Measurements from ENCODE around the gene RCN2. TPM values are rescaled to one million over a fixed set of nuclear protein-coding genes. Genes with fewer than 3 reads are reported as not detected.
A peak's percentile ranks its signal among the peaks of the same experiment; 100 is the strongest.
"Not testable (repeated sequence)": the region's sequence is repeated elsewhere in the genome, so short reads cannot be mapped to it uniquely, and the experiment has no call there.

RCN2 gene
- 78.2 and 93.4 TPM in 2 replicates for total RNA-seq (2022)
- percentile 83 among the genes with signal in this experiment for Bru-seq, nascent RNA
- percentile 88 among the genes with signal in this experiment for BruChase-seq, experiment 1, labeled RNA remaining after a 6-hour chase
- BruChase-seq, experiment 2, labeled RNA remaining after a 2-hour chase = percentile 82 among the genes with signal in this experiment
- long read RNA-seq, full-length matches to known transcripts = 226 of 238 reads
- long read RNA-seq, partial matches to known transcripts = 6 of 238 reads
- long read RNA-seq, other reads (novel, unspliced or antisense) = 6 of 238 reads

GRCh38 chr15:76931397-76932134, at the start of gene RCN2:
Gene RCN2 (plus strand): TSS chr15:76931749. CDS start chr15:76931842, 93 bp downstream.
- Mint-ChIP-seq H3K27me3 (ENCODE audit: unreplicated experiment) (no peaks in the 10 kb centered on the region), H3K4me3 (ENCODE audit: low read depth, unreplicated experiment) (peak within 1 kb of the TSS; percentile 85), H3K36me3 (ENCODE audit: insufficient read depth, unreplicated experiment) (peaks cover 28% of the 10 kb centered on the region), H3K9me3 (ENCODE audit: low read depth, unreplicated experiment) (no peaks in the 10 kb centered on the region), H3K4me1 (ENCODE audit: low read depth, unreplicated experiment) (peaks cover 12% of the 10 kb centered on the region), H3K27ac (ENCODE audit: unreplicated experiment) (peak within 1 kb of the TSS; percentile 68)
- no peak for TF ChIP-seq CTCF (IDR thresholded peaks at IDR 0.05; ENCODE audit: unreplicated experiment)
- intact Hi-C loops (cut with micrococcal nuclease; ENCODE audit: unreplicated experiment) = no loop called here
- CTCF ChIA-PET = interaction anchor here (1.2 kb wide), 2 partner anchors 10 to 27 kb away, joined by 3 read pairs; no protein-coding TSS in a partner anchor
- BruUV-seq (replicated peaks) = no TSS peak
- DNase-seq = peak; percentile 98

- no peak overlapping the region for H3K27ac Mint-ChIP-seq (ENCODE audit: unreplicated experiment)
Measured at GRCh38 chr15:76885212-76885611, 46.3 kb upstream of the RCN2 start.

GRCh38 chr15:76887280-76888141, 44.0 kb upstream of the RCN2 start:
- H3K9me3 Mint-ChIP-seq (ENCODE audit: low read depth, unreplicated experiment); H3K4me1 Mint-ChIP-seq (ENCODE audit: low read depth, unreplicated experiment); DNase-seq; BruUV-seq (replicated peaks); H3K27ac Mint-ChIP-seq (ENCODE audit: unreplicated experiment); CTCF ChIA-PET; H3K27me3 Mint-ChIP-seq (ENCODE audit: unreplicated experiment); H3K36me3 Mint-ChIP-seq (ENCODE audit: insufficient read depth, unreplicated experiment); H3K4me3 Mint-ChIP-seq (ENCODE audit: low read depth, unreplicated experiment); intact Hi-C loops (cut with micrococcal nuclease; ENCODE audit: unreplicated experiment): not testable (repeated sequence)

More at GRCh38 chr15:76885212-76885611, 46.3 kb upstream of the RCN2 start:
- no TSS peak for BruUV-seq (replicated peaks)
- no peak for DNase-seq
- TF ChIP-seq CTCF (IDR thresholded peaks at IDR 0.05; ENCODE audit: unreplicated experiment) = no peak
- no peaks in the 10 kb centered on the region for H3K27me3 Mint-ChIP-seq (ENCODE audit: unreplicated experiment)
- no peaks in the 10 kb centered on the region for H3K9me3 Mint-ChIP-seq (ENCODE audit: low read depth, unreplicated experiment)
- intact Hi-C loops (cut with micrococcal nuclease; ENCODE audit: unreplicated experiment) = no loop called here
- CTCF ChIA-PET = no interaction called here
- H3K4me3 Mint-ChIP-seq (ENCODE audit: low read depth, unreplicated experiment) = no peak overlapping the region
- no peaks in the 10 kb centered on the region for H3K4me1 Mint-ChIP-seq (ENCODE audit: low read depth, unreplicated experiment)
- H3K36me3 Mint-ChIP-seq (ENCODE audit: insufficient read depth, unreplicated experiment) = no peaks in the 10 kb centered on the region

- H3K27ac Mint-ChIP-seq (ENCODE audit: unreplicated experiment); H3K4me3 Mint-ChIP-seq (ENCODE audit: low read depth, unreplicated experiment); H3K9me3 Mint-ChIP-seq (ENCODE audit: low read depth, unreplicated experiment); H3K27me3 Mint-ChIP-seq (ENCODE audit: unreplicated experiment); BruUV-seq (replicated peaks); CTCF ChIA-PET; H3K4me1 Mint-ChIP-seq (ENCODE audit: low read depth, unreplicated experiment); intact Hi-C loops (cut with micrococcal nuclease; ENCODE audit: unreplicated experiment); H3K36me3 Mint-ChIP-seq (ENCODE audit: insufficient read depth, unreplicated experiment); DNase-seq: not testable (repeated sequence)
Measured at GRCh38 chr15:76892836-76893235, 38.7 kb upstream of the RCN2 start.

- CTCF ChIA-PET = no interaction called here
- H3K4me1 Mint-ChIP-seq (ENCODE audit: low read depth, unreplicated experiment) = peaks cover 15% of the 10 kb centered on the region
Measured at GRCh38 chr15:76894174-76894573, 37.4 kb upstream of the RCN2 start.

More at GRCh38 chr15:76894174-76894573, 37.4 kb upstream of the RCN2 start:
- TF ChIP-seq CTCF (IDR thresholded peaks at IDR 0.05; ENCODE audit: unreplicated experiment) = no peak
- intact Hi-C loops (cut with micrococcal nuclease; ENCODE audit: unreplicated experiment) = no loop called here
- no TSS peak for BruUV-seq (replicated peaks)
- no peak for DNase-seq
- peaks cover 3% of the 10 kb centered on the region for H3K9me3 Mint-ChIP-seq (ENCODE audit: low read depth, unreplicated experiment)
- no peak overlapping the region for H3K27ac Mint-ChIP-seq (ENCODE audit: unreplicated experiment)
- H3K36me3 Mint-ChIP-seq (ENCODE audit: insufficient read depth, unreplicated experiment) = peaks cover 10% of the 10 kb centered on the region
- no peak overlapping the region for H3K4me3 Mint-ChIP-seq (ENCODE audit: low read depth, unreplicated experiment)
- no peaks in the 10 kb centered on the region for H3K27me3 Mint-ChIP-seq (ENCODE audit: unreplicated experiment)
